CD4-positive, alpha-beta T cell treated with Interleukin-6 at 100 ng/mL for 8 hours (primary cell): ENCODE data around the gene CERK.

Experiments used
- DNase-seq: peaks from one replicate; pipeline ENCODE4 v3.0.0-alpha.2; 2020; ENCODE audit warnings: mixed read lengths, low spot score

The CERK gene

GRCh38 chr22:46764779-46765485, 26.9 kb upstream of the CERK start:
- no peak for DNase-seq

GRCh38 chr22:46764140-46764680, 26.2 kb upstream of the CERK start:
- DNase-seq = no peak

GRCh38 chr22:46763051-46763705, 25.1 kb upstream of the CERK start:
- DNase-seq = peak; percentile 22

GRCh38 chr22:46762238-46763050, 24.4 kb upstream of the CERK start, which contains the start of gene TBC1D22A:
TSS of gene TBC1D22A (plus strand) at chr22:46762650. CDS start at chr22:46762787, 137 bp downstream.
- peak; percentile 93 for DNase-seq

- DNase-seq = no peak
Measured at GRCh38 chr22:46761539-46762237, 23.6 kb upstream of the CERK start.

GRCh38 chr22:46761017-46761416, 23.0 kb upstream of the CERK start:
- no peak for DNase-seq

GRCh38 chr22:46758867-46759290, 20.8 kb upstream of the CERK start:
- peak; percentile 61 for DNase-seq

GRCh38 chr22:46758121-46758520, 20.1 kb upstream of the CERK start:
- DNase-seq = no peak

GRCh38 chr22:46757104-46757503, 19.1 kb upstream of the CERK start:
- DNase-seq = no peak

GRCh38 chr22:46756097-46756496, 18.0 kb upstream of the CERK start:
- DNase-seq = no peak

- no peak for DNase-seq
Measured at GRCh38 chr22:46755525-46755924, 17.5 kb upstream of the CERK start.

- no peak for DNase-seq
Measured at GRCh38 chr22:46754826-46755225, 16.8 kb upstream of the CERK start.

- DNase-seq = peak; percentile 43
Measured at GRCh38 chr22:46754110-46754799, 16.2 kb upstream of the CERK start.

GRCh38 chr22:46753761-46754109, 15.7 kb upstream of the CERK start:
- DNase-seq = no peak

- DNase-seq = no peak
Measured at GRCh38 chr22:46753360-46753759, 15.3 kb upstream of the CERK start.

GRCh38 chr22:46752988-46753310, 14.9 kb upstream of the CERK start:
- no peak for DNase-seq

- no peak for DNase-seq
Measured at GRCh38 chr22:46752286-46752987, 14.4 kb upstream of the CERK start.

- DNase-seq = no peak
Measured at GRCh38 chr22:46750863-46751443, 12.9 kb upstream of the CERK start.

- no peak for DNase-seq
Measured at GRCh38 chr22:46750530-46750800, 12.4 kb upstream of the CERK start.

- DNase-seq = no peak
Measured at GRCh38 chr22:46749682-46750529, 11.9 kb upstream of the CERK start.
